Right lobe of liver (tissue), 6 donors: ENCODE measurements around the gene ZKSCAN3. TPM values are rescaled to one million over a fixed set of nuclear protein-coding genes. Genes with fewer than 3 reads are reported as not detected.

Source experiments
- ATAC-seq, 4 donors: fragments of 200-7000 bp; cut with Tn5 transposase; one replicate each; pipeline ENCODE4 v1.9.1; 2020; ENCODE audit warnings: mild to moderate bottlenecking in 4 of 4, moderate library complexity in 4 of 4
- DNase-seq, 3 donors: peaks; one replicate each; pipeline ENCODE4 v3.0.0-alpha.2; 2020
- H3K27ac ChIP-seq, 3 donors: fragments of 200-600 bp; one replicate each; pipeline ENCODE4 v1.8.0; 2022
- H3K27me3 ChIP-seq, 2 donors: fragments of 200-600 bp; one replicate each; pipeline ENCODE4 v1.8.0; 2022
- H3K36me3 ChIP-seq, 4 donors: fragments of 200-600 bp; sonication (generic) in 1 of 4; one replicate each; pipeline versions ENCODE4 v1.5.1 to v1.8.0; 2017 to 2022; ENCODE audit warnings: control low read depth in 1 of 4
- H3K4me1 ChIP-seq, 4 donors: fragments of 200-600 bp; sonication (generic) in 1 of 4; one replicate each; pipeline versions ENCODE4 v1.5.1 to v1.8.0; 2017 to 2022; ENCODE audit warnings: control low read depth in 1 of 4
- H3K4me3 ChIP-seq, 3 donors: fragments of 200-600 bp; one replicate each; pipeline ENCODE4 v1.8.0; 2022
- H3K9me3 ChIP-seq, 4 donors: fragments of 200-600 bp; sonication (generic) in 1 of 4; one replicate each; pipeline versions ENCODE4 v1.5.1 to v1.8.0; 2017 to 2022; ENCODE audit warnings: control low read depth in 1 of 4
- POLR2A ChIP-seq: fragments of 450-650 bp; IDR thresholded peaks from one replicate; pipeline ENCODE4 v1.6.1; 2017; ENCODE audit warnings: antibody characterized with exemption, mild to moderate bottlenecking
- WGBS: methylation state at CpG from one replicate; pipeline ENCODE4 v1.1.6; 2018; ENCODE audit warnings: low coverage, low lambda C conversion rate; ENCODE audit not compliant: insufficient coverage; ENCODE audit errors: missing lambda C conversion rate; 5-methylcytosine and 5-hydroxymethylcytosine counted together
- intact Hi-C, 2 donors: fragments of 100-400 bp; cut with DNase I; formaldehyde crosslinking; loops; one replicate each; pipeline versions ENCODE4 v1.11.2 to v1.14.1; 2022
- total RNA-seq, 6 experiments: library from RNA; depleted of rRNA in 2 of 6; stranded (reverse); fragments of >200 nt in 2 of 6; fragmentation: NEBNext Ultra II Directional in 3 of 6; extraction: Animal tissue kit (Norgen Biotek cat#: 25700) in 3 of 6; gene quantifications; one replicate each; pipeline versions ENCODE4 v1.1.0 to v1.2.4, GENCODE V29; 2016 to 2023
- TF ChIP-seq, protein P1 (sequence below), 4 donors: fragments of 200-600 bp in 3 of 4; fragments of 450-650 bp in 1 of 4; IDR thresholded peaks; one replicate each; pipeline versions ENCODE4 v1.5.1 to v1.8.0; 2016 to 2022; ENCODE audit warnings: antibody characterized with exemption in 4 of 4, mild to moderate bottlenecking in 2 of 4
- donor health status: DM: no; HTN: yes; CAD: no.
- donor health status: DM: no; HTN: no; CAD: no.
- donor health status: DM: no; HTN: no; CAD: no.
- donor health status: DM: no; HTN: yes; CAD: no.
- donor health status: DM: no; HTN: yes; CAD: no.

ZKSCAN3 gene
- total RNA-seq, 6 experiments from 2014 or later, result 1.3 to 3.8 (median 2.5) TPM

DNA sequence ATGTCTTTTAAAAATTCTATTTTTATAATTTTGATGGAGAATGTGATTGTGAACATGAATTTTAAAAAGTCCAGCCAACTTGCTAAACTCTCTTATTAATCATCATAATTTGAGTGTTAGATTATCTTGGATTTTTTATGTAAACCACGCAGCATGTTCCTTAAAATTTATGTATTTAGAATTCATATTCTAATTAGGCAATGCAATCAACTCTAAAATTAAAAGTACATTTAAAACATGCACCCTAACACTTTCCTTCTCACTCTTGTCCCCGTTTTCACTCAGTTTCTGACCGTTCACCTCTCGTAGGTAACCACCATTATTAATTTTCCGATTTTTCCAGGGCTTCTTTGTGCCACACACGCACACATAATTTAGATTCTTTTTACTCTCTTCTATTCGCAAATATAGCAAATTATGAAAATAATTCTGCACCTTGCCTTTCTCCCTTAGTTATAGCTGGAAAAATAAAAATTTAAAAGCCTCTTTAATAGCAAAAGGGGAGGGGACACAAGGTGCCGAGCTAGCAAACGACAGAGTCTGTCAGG, 329 bp upstream of the ZKSCAN3 start:
- peak overlapping the region; percentile 74 to 82 (median 80) for H3K4me3 ChIP-seq
- no peaks in the 10 kb centered on the region for H3K36me3 ChIP-seq
- no peaks in the 10 kb centered on the region for H3K9me3 ChIP-seq
- no peak for DNase-seq
- peak overlapping the region; percentile 51 to 66 (median 66) for H3K27ac ChIP-seq
- WGBS, result under 1% methylated on average over 9 of the region's 9 CpGs
- no peaks in the 10 kb centered on the region for H3K27me3 ChIP-seq
- TF ChIP-seq, protein P1, sequence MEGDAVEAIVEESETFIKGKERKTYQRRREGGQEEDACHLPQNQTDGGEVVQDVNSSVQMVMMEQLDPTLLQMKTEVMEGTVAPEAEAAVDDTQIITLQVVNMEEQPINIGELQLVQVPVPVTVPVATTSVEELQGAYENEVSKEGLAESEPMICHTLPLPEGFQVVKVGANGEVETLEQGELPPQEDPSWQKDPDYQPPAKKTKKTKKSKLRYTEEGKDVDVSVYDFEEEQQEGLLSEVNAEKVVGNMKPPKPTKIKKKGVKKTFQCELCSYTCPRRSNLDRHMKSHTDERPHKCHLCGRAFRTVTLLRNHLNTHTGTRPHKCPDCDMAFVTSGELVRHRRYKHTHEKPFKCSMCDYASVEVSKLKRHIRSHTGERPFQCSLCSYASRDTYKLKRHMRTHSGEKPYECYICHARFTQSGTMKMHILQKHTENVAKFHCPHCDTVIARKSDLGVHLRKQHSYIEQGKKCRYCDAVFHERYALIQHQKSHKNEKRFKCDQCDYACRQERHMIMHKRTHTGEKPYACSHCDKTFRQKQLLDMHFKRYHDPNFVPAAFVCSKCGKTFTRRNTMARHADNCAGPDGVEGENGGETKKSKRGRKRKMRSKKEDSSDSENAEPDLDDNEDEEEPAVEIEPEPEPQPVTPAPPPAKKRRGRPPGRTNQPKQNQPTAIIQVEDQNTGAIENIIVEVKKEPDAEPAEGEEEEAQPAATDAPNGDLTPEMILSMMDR (IDR thresholded peaks at IDR 0.05), result no peak
- no peak for TF ChIP-seq POLR2A
- H3K4me1 ChIP-seq, result peaks cover 0 to 15% (median 5%) of the 10 kb centered on the region in 4 donors
- ATAC-seq, result peak in 1 of 4 donors; percentile 29
- intact Hi-C loops, result no loop called here

DNA sequence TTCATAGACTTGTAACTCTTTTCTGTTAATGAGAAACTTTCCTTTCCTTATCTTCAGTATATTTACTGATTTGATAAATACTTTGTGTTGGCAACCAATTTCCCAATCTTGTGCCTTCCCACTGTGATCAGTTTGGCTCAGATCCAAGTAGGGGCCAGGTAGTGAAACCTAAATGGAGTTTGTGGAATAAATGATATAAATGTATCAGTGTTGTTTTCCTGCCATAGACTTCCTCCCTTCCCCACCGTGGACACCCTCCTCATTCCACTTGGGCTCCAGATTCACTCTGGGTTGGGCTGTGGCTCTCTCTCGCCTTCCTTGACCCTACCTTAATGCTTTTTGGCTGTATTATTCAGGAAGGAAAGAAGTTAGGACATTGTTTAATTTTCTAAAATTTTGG, 1.3 kb downstream of the ZKSCAN3 start:
- TF ChIP-seq POLR2A, result no peak
- TF ChIP-seq, protein P1 (IDR thresholded peaks at IDR 0.05), result no peak
- ATAC-seq (peak in 3 of 4 donors; percentile 4 to 14 (median 13)), DNase-seq (no peak)
- H3K27me3 ChIP-seq, result no peaks in the 10 kb centered on the region
- peak overlapping the region in 2 of 3 donors; percentile 74 to 82 for H3K4me3 ChIP-seq
- no peaks in the 10 kb centered on the region for H3K9me3 ChIP-seq
- intact Hi-C loops, result loop anchor here in 1 of 2 donors (10.0 kb wide), 1 partner anchor 226 kb away; the partner anchor contains the start of gene ZSCAN16
- H3K4me1 ChIP-seq, result peaks cover 0 to 26% (median 5%) of the 10 kb centered on the region in 4 donors
- no peaks in the 10 kb centered on the region for H3K36me3 ChIP-seq
- 29% methylated on average over 2 of the region's 2 CpGs for WGBS
- peak overlapping the region in 2 of 3 donors; percentile 51 to 66 for H3K27ac ChIP-seq

GRCh38 chr6:28351493-28351925, 1.8 kb downstream of the ZKSCAN3 start:
- Histone ChIP-seq H3K9me3 (no peaks in the 10 kb centered on the region), H3K27me3 (no peaks in the 10 kb centered on the region), H3K27ac (peak overlapping the region in 1 of 3 donors; percentile 66), H3K4me3 (no peak overlapping the region), H3K36me3 (no peaks in the 10 kb centered on the region), H3K4me1 (peaks cover 0 to 29% (median 5%) of the 10 kb centered on the region in 4 donors)
- no peak for ATAC-seq
- WGBS, result 64% methylated on average over 2 of the region's 2 CpGs
- no peak for DNase-seq
- TF ChIP-seq POLR2A, result no peak
- TF ChIP-seq, protein P1 (IDR thresholded peaks at IDR 0.05), result no peak
- intact Hi-C loops, result loop anchor here in 1 of 2 donors (10.0 kb wide), 1 partner anchor 227 kb away; the partner anchor contains the start of gene ZSCAN16

DNA sequence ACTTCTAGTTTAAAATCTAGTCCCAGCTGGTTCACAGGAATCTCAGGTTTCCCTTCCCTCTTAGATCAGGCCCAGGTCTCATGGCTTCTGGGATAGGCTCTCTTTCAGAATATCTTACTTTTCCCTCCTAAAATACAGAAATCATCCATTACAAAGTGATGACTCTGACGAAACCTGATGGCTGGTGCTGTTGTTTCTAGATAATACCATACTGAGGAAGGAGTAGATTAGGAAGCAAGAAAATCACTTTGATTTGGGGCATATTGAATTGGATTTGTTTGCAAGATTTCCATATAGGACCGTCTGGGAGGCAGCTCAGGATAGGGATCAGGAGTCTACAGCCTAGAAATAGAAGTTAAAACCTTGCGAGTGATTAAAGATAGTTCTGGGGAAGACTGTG, 3.6 kb downstream of the ZKSCAN3 start:
- Histone ChIP-seq H3K4me1 (peaks cover 0 to 29% (median 5%) of the 10 kb centered on the region in 4 donors), H3K36me3 (no peaks in the 10 kb centered on the region), H3K9me3 (no peaks in the 10 kb centered on the region), H3K4me3 (no peak overlapping the region), H3K27me3 (no peaks in the 10 kb centered on the region), H3K27ac (no peak overlapping the region)
- WGBS, result 81% methylated on average over 3 of the region's 3 CpGs
- TF ChIP-seq, protein P1 (IDR thresholded peaks at IDR 0.05), result no peak
- no peak for TF ChIP-seq POLR2A
- intact Hi-C loops, result loop anchor here in 1 of 2 donors (10.0 kb wide), 1 partner anchor 229 kb away; the partner anchor contains the start of gene ZSCAN16
- ATAC-seq, result no peak
- no peak for DNase-seq
